K562 (cell line): ENCODE measurements around the gene ARHGEF26. TPM values are rescaled to one million over a fixed set of nuclear protein-coding genes. Genes with fewer than 3 reads are reported as not detected.

Experiments
- ATAC-seq: fragments of 200-7000 bp; cut with Tn5 transposase; 3 replicates; pipeline ENCODE4 v1.9.1; 2020; ENCODE audit warnings: moderate library complexity
- BruUV-seq: library from RNA; stranded (reverse); fragments of 400-500 nt; replicated peaks from 2 replicates; lab custom pipeline; 2021; lab: Mats Ljungman, UMichigan
- CTCF ChIA-PET: fragments of 300-600 bp; formaldehyde crosslinking; extraction: SDS; loops from one replicate; lab custom pipeline; 2021; ENCODE audit warnings: low intra/inter-chr PET ratio; lab: Yijun Ruan, JAX
- POLR2A ChIA-PET: fragments of 300-600, 350-650 bp; sonication (Branson Sonifier 250); formaldehyde crosslinking; extraction: SDS; loops from one replicate; lab custom pipeline; 2021; ENCODE audit warnings: antibody characterized with exemption, inconsistent platforms; lab: Yijun Ruan, JAX
- DNase-seq, 4 experiments: peaks; one replicate each; pipeline versions ENCODE4 v3.0.0 to v3.0.0-alpha.2; 2011 to 2018; ENCODE audit warnings: low spot score in 3 of 4, mixed read lengths in 3 of 4; ENCODE audit errors: extremely low read depth in 1 of 4
- FAIRE-seq: peaks from 2 replicates; lab custom pipeline; 2011; peaks lifted over from hg19 to GRCh38; lab: Jason Lieb, UNC
- H2AFZ ChIP-seq: 2 replicates; pipeline ENCODE4 v1.6.0; 2011; ENCODE audit warnings: low read depth, low read length, control low read depth, inconsistent platforms
- H3K27ac ChIP-seq: fragments of 200-600 bp; 3 replicates; pipeline ENCODE4 v1.8.0; 2011; ENCODE audit warnings: low read depth, mild to moderate bottlenecking, control low read depth, inconsistent platforms, low read length, moderate library complexity, mixed read lengths; ENCODE audit errors: extremely low read depth
- H3K27me3 ChIP-seq, 2 experiments: fragments of 300-600 bp in 1 of 2; 2 replicates in 1 of 2; 3 replicates in 1 of 2; pipeline versions ENCODE4 v1.6.0 to v1.8.0; 2011; ENCODE audit warnings: inconsistent platforms in 2 of 2, low read length in 2 of 2, mild to moderate bottlenecking in 1 of 2, mixed read lengths in 1 of 2, moderate library complexity in 1 of 2; ENCODE audit not compliant: control insufficient read depth in 2 of 2, insufficient read depth in 2 of 2
- H3K36me3 ChIP-seq: fragments of 300-600 bp; 3 replicates; pipeline ENCODE4 v1.8.0; 2011; ENCODE audit warnings: mild to moderate bottlenecking, low read length, inconsistent platforms; ENCODE audit not compliant: control insufficient read depth, insufficient read depth
- H3K4me1 ChIP-seq, 2 experiments: fragments of 200-600 bp in 1 of 2; replicated peaks in 1 of 2; 2 replicates in 1 of 2; 3 replicates in 1 of 2; pipeline versions ENCODE4 v1.5.1 to v1.8.0; 2011; ENCODE audit warnings: inconsistent platforms in 2 of 2, low read length in 2 of 2, mild to moderate bottlenecking in 1 of 2, mixed read lengths in 1 of 2, moderate library complexity in 1 of 2; ENCODE audit not compliant: control insufficient read depth in 2 of 2, insufficient read depth in 2 of 2
- H3K4me2 ChIP-seq: 2 replicates; pipeline ENCODE4 v1.6.1; 2011; ENCODE audit warnings: low read length, control low read depth, inconsistent platforms, mixed read lengths; ENCODE audit not compliant: insufficient read depth
- H3K4me3 ChIP-seq: fragments of 200-600 bp; sonication (generic), shearing (Covaris generic); 2 replicates; pipeline ENCODE4 v1.5.1; 2016; ENCODE audit warnings: control low read depth, inconsistent platforms
- H3K79me2 ChIP-seq: fragments of 200-600 bp; 3 replicates; pipeline ENCODE4 v1.8.0; 2011; ENCODE audit warnings: low read length, inconsistent platforms; ENCODE audit not compliant: control insufficient read depth, insufficient read depth
- H3K9ac ChIP-seq, 2 experiments: 2 replicates each; pipeline versions ENCODE4 v1.6.0 to v1.6.1; 2011; ENCODE audit warnings: low read depth in 2 of 2, low read length in 2 of 2, control low read depth in 1 of 2, inconsistent platforms in 1 of 2, mild to moderate bottlenecking in 1 of 2, mixed read lengths in 1 of 2; ENCODE audit not compliant: insufficient read depth in 1 of 2
- H3K9me1 ChIP-seq: one replicate; pipeline ENCODE4 v1.6.0; 2011; ENCODE audit warnings: inconsistent platforms, mild to moderate bottlenecking, low read length, moderate library complexity; ENCODE audit not compliant: control insufficient read depth, insufficient read depth
- H3K9me3 ChIP-seq: replicated peaks from 2 replicates; pipeline ENCODE4 v1.5.1; 2011; ENCODE audit warnings: low read depth, low read length, inconsistent platforms; ENCODE audit not compliant: control insufficient read depth, insufficient read depth
- H4K20me1 ChIP-seq: replicated peaks from 2 replicates; pipeline ENCODE4 v1.6.1; 2011; ENCODE audit warnings: low read length, inconsistent platforms, mixed read lengths; ENCODE audit not compliant: control insufficient read depth, insufficient read depth
- NR3C1 ChIP-seq: sonication (generic); formaldehyde crosslinking; IDR thresholded peaks from 2 replicates; pipeline ENCODE4 v1.8.1; 2022; ENCODE audit warnings: missing genetic modification reagents
- RBM39 ChIP-seq: fragments of 200-400 bp; formaldehyde crosslinking; optimal IDR thresholded peaks from 2 replicates; pipeline ENCODE3; 2018; ENCODE audit warnings: low read depth, low read length
- RFX1 ChIP-seq: fragments of 450-650 bp; IDR thresholded peaks from 2 replicates; pipeline ENCODE4 v1.6.1; 2016; ENCODE audit warnings: mild to moderate bottlenecking, moderate library complexity
- SRSF3 ChIP-seq: fragments of 200-400 bp; formaldehyde crosslinking; IDR thresholded peaks from 2 replicates; pipeline ENCODE4 v1.6.1; 2016; ENCODE audit warnings: mild to moderate bottlenecking, low read length, moderate library complexity; ENCODE audit not compliant: insufficient read depth
- ZKSCAN3 ChIP-seq: fragments of 250-450 bp; sonication (Bioruptor Pico); IDR thresholded peaks from 2 replicates; pipeline ENCODE4 v1.4.0; 2020
- ZNF23 ChIP-seq: fragments of 250-450 bp; sonication (Bioruptor Pico); IDR thresholded peaks from 2 replicates; pipeline ENCODE4 v1.4.0; 2020; ENCODE audit warnings: mild to moderate bottlenecking
- WGBS: fragments of 100-300 bp; shearing (Covaris generic); methylation state at CpG from one replicate; pipeline ENCODE4 v1.1.6; 2016; ENCODE audit warnings: low coverage, mixed read lengths; ENCODE audit not compliant: insufficient coverage; ENCODE audit errors: missing lambda C conversion rate; 5-methylcytosine and 5-hydroxymethylcytosine counted together
- in situ Hi-C: fragments of 300-500 bp; cut with MboI; formaldehyde crosslinking; loops from 4 replicates; pipeline ENCODE4 v1.15.0; 2018; ENCODE audit warnings: inconsistent platforms, mixed read lengths
- intact Hi-C: fragments of 100-400 bp; cut with micrococcal nuclease; formaldehyde crosslinking; loops from 2 replicates; pipeline ENCODE4 v1.14.2; 2022
- polyA plus RNA-seq, 8 experiments: library from polyadenylated mRNA; depleted of rRNA in 4 of 8; stranded (reverse) in 5 of 8; unstranded in 3 of 8; fragments of >200 nt; fragmentation: Nextera tagmentation in 2 of 8; fragmentation: Illumina TruSeq in 1 of 8; extraction: Ambion mirVana in 2 of 8; extraction: Trizol in 1 of 8; gene quantifications; 2 replicates each; pipeline versions ENCODE4 v1.2.1 to v1.2.3, GENCODE V29; 2011 to 2014; ENCODE audit warnings: inconsistent platforms in 1 of 8, missing spikeins in 1 of 8
- total RNA-seq, 7 experiments: library from RNA; depleted of rRNA in 6 of 7; stranded (reverse); fragments of >200 nt in 6 of 7; fragmentation: Illumina TruSeq in 2 of 7; extraction: Trizol in 2 of 7; gene quantifications; 2 replicates each; pipeline versions ENCODE4 v1.2.1 to v1.2.3, GENCODE V29; 2011 to 2021; ENCODE audit warnings: low replicate concordance in 1 of 7
- TF ChIP-seq, protein P1 (sequence below): sonication (generic); formaldehyde crosslinking; IDR thresholded peaks from 2 replicates; pipeline ENCODE4 v1.8.1; 2023; ENCODE audit warnings: mild to moderate bottlenecking, missing genetic modification reagents

Gene ARHGEF26
- total and polyA plus RNA-seq, 9 of the 15 experiments (the other 6 are each of a cell fraction or from before 2014, with no cell fraction given) = 0.01 to 0.11 (median 0.04) TPM; not detected in 2

DNA sequence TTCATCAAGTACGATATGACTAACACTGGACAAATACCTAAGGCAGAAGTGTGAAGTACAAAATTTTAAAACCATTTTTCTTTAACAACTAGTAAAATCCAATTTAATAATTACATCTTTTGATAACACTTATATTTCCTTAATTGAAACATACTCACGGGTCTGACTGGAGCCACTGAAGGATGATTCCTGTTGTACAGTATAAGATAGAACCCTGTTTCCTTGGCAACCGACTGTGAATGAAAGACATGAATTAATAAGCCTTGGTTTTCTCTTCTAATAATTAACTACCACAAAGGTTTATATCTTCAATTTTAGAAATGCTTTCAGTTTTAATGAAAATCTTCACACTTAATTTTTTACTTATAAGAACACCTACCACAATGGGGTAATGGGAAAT, 183.7 kb downstream of the ARHGEF26 start:
- Histone ChIP-seq H3K36me3 (peaks cover 97% of the 10 kb centered on the region), H3K9ac (no peak overlapping the region), H3K4me2 (no peak overlapping the region), H3K4me1 (no peaks in the 10 kb centered on the region), H3K4me3 (no peak overlapping the region), H3K79me2 (peaks cover 12% of the 10 kb centered on the region; the same call in 2 of the 3 replicates), H4K20me1 (no peaks in the 10 kb centered on the region), H2AFZ (no peak overlapping the region), H3K27me3 (no peaks in the 10 kb centered on the region), H3K9me3 (no peaks in the 10 kb centered on the region), H3K27ac (no peak overlapping the region), H3K9me1 (no peaks in the 10 kb centered on the region)
- no TSS peak for BruUV-seq
- CTCF ChIA-PET = no interaction called here
- ATAC-seq (no peak), DNase-seq (no peak), FAIRE-seq (no peak)
- 97% methylated on average over 3 of the region's 3 CpGs for WGBS
- intact Hi-C loops = no loop called here
- in situ Hi-C loops = loop anchor here (25.0 kb wide), 1 partner anchor 1557 kb away; the partner anchor contains the start of genes GMPS and SLC33A1
- POLR2A ChIA-PET = interaction anchor here (1.0 kb wide), 1 partner anchor 26 kb away, joined by 4 read pairs; no protein-coding TSS in a partner anchor
- TF ChIP-seq RFX1 = peak; percentile 14; the same call in 1 of the 2 replicates
- no peak for TF ChIP-seq SRSF3
- TF ChIP-seq NR3C1 = no peak

DNA sequence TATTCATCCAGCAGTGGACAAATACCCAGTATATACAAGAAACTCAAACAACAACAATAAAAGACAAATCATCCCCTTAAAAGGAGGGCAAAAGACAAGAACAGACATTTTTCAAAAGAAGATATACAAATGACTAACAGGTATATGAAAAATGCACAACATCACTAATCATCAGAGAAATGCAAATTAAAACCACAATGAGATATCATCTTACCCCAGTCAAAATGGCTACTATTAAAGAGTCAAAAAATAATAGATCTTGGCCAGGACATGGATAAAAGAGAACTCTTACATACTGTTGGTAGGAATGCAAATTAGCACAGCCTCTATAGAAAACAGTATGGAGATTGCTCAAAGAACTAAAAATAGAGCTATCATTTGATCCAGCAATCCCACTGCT, 186.2 kb downstream of the ARHGEF26 start:
- intact Hi-C loops = no loop called here
- Histone ChIP-seq H3K9me1 (no peaks in the 10 kb centered on the region), H2AFZ (no peak overlapping the region), H3K27ac (no peak overlapping the region), H3K4me2 (no peak overlapping the region), H3K36me3 (peaks cover 89% of the 10 kb centered on the region), H3K27me3 (no peaks in the 10 kb centered on the region), H3K4me3 (no peak overlapping the region), H3K9me3 (no peaks in the 10 kb centered on the region), H3K9ac (no peak overlapping the region), H3K4me1 (no peaks in the 10 kb centered on the region), H4K20me1 (no peaks in the 10 kb centered on the region), H3K79me2 (peaks cover 14% of the 10 kb centered on the region; the same call in 2 of the 3 replicates)
- TF ChIP-seq ZKSCAN3 (CRISPR knock-in tag) = no peak
- TF ChIP-seq, protein P1, sequence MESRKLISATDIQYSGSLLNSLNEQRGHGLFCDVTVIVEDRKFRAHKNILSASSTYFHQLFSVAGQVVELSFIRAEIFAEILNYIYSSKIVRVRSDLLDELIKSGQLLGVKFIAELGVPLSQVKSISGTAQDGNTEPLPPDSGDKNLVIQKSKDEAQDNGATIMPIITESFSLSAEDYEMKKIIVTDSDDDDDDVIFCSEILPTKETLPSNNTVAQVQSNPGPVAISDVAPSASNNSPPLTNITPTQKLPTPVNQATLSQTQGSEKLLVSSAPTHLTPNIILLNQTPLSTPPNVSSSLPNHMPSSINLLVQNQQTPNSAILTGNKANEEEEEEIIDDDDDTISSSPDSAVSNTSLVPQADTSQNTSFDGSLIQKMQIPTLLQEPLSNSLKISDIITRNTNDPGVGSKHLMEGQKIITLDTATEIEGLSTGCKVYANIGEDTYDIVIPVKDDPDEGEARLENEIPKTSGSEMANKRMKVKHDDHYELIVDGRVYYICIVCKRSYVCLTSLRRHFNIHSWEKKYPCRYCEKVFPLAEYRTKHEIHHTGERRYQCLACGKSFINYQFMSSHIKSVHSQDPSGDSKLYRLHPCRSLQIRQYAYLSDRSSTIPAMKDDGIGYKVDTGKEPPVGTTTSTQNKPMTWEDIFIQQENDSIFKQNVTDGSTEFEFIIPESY (CRISPR knock-in tag) = no peak
- TF ChIP-seq RBM39 = no peak
- no peak for TF ChIP-seq ZNF23 (CRISPR knock-in tag)
- ATAC-seq (no peak), DNase-seq (no peak), FAIRE-seq (no peak)
- POLR2A ChIA-PET = no interaction called here
- CTCF ChIA-PET = no interaction called here
- BruUV-seq = no TSS peak
- in situ Hi-C loops = loop anchor here (25.0 kb wide), 1 partner anchor 1555 kb away; the partner anchor contains the start of genes GMPS and SLC33A1
